ENCODE data around the gene CHADL.

- TF ChIP-seq EZH2phosphoT487 (IDR thresholded peaks at IDR 0.05; ENCODE audit: borderline replicate concordance) = no peak
- TF ChIP-seq, protein P1, sequence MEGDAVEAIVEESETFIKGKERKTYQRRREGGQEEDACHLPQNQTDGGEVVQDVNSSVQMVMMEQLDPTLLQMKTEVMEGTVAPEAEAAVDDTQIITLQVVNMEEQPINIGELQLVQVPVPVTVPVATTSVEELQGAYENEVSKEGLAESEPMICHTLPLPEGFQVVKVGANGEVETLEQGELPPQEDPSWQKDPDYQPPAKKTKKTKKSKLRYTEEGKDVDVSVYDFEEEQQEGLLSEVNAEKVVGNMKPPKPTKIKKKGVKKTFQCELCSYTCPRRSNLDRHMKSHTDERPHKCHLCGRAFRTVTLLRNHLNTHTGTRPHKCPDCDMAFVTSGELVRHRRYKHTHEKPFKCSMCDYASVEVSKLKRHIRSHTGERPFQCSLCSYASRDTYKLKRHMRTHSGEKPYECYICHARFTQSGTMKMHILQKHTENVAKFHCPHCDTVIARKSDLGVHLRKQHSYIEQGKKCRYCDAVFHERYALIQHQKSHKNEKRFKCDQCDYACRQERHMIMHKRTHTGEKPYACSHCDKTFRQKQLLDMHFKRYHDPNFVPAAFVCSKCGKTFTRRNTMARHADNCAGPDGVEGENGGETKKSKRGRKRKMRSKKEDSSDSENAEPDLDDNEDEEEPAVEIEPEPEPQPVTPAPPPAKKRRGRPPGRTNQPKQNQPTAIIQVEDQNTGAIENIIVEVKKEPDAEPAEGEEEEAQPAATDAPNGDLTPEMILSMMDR (conservative IDR thresholded peaks at IDR 0.05; ENCODE audit: low read length) = no peak
Observed at GRCh38 chr22:41248758-41249157, 8.0 kb upstream of the CHADL start.
